ENCODE data around the gene CDH26.

The CDH26 gene

GRCh38 chr20:60052322-60052721 lies 94.1 kb downstream of the CDH26 start:
- Mint-ChIP-seq H3K27ac (no peak overlapping the region), H3K4me3 (no peak overlapping the region)

GRCh38 chr20:60053125-60053817 lies 95.0 kb downstream of the CDH26 start:
- H3K9me3 Mint-ChIP-seq, result no peaks in the 10 kb centered on the region
- peaks cover 30% of the 10 kb centered on the region for H3K27me3 Mint-ChIP-seq (ENCODE audit: low read depth, poor library complexity)
- no peaks in the 10 kb centered on the region for H3K36me3 Mint-ChIP-seq (ENCODE audit: low read depth)
- DNase-seq, result no peak
- no peak overlapping the region for H3K27ac Mint-ChIP-seq
- TF ChIP-seq CTCF (IDR thresholded peaks at IDR 0.05), result no peak
- peaks cover 13% of the 10 kb centered on the region for H3K4me1 Mint-ChIP-seq
- H3K4me3 Mint-ChIP-seq, result no peak overlapping the region

More at GRCh38 chr20:60052322-60052721, 94.1 kb downstream of the CDH26 start:
- no peak for DNase-seq
- no peaks in the 10 kb centered on the region for H3K9me3 Mint-ChIP-seq
- peaks cover 3% of the 10 kb centered on the region for H3K4me1 Mint-ChIP-seq
- no peaks in the 10 kb centered on the region for H3K36me3 Mint-ChIP-seq (ENCODE audit: low read depth)
- TF ChIP-seq CTCF (IDR thresholded peaks at IDR 0.05), result no peak
- peaks cover 32% of the 10 kb centered on the region for H3K27me3 Mint-ChIP-seq (ENCODE audit: low read depth, poor library complexity)

GRCh38 chr20:60053818-60054190 lies 95.6 kb downstream of the CDH26 start:
- Mint-ChIP-seq H3K9me3 (no peaks in the 10 kb centered on the region), H3K27me3 (ENCODE audit: low read depth, poor library complexity) (peaks cover 26% of the 10 kb centered on the region), H3K27ac (no peak overlapping the region), H3K36me3 (ENCODE audit: low read depth) (no peaks in the 10 kb centered on the region), H3K4me3 (no peak overlapping the region), H3K4me1 (peaks cover 18% of the 10 kb centered on the region)
- no peak for DNase-seq
- TF ChIP-seq CTCF (IDR thresholded peaks at IDR 0.05), result no peak

- Mint-ChIP-seq H3K27me3 (ENCODE audit: low read depth, poor library complexity) (peaks cover 25% of the 10 kb centered on the region), H3K4me3 (no peak overlapping the region), H3K4me1 (peaks cover 21% of the 10 kb centered on the region), H3K36me3 (ENCODE audit: low read depth) (no peaks in the 10 kb centered on the region), H3K9me3 (no peaks in the 10 kb centered on the region), H3K27ac (no peak overlapping the region)
- DNase-seq, result no peak
- no peak for TF ChIP-seq CTCF (IDR thresholded peaks at IDR 0.05)
Measured at GRCh38 chr20:60054716-60055634, 96.8 kb downstream of the CDH26 start.

GRCh38 chr20:60055740-60056139 lies 97.5 kb downstream of the CDH26 start:
- peaks cover 21% of the 10 kb centered on the region for H3K4me1 Mint-ChIP-seq
- H3K9me3 Mint-ChIP-seq, result no peaks in the 10 kb centered on the region
- no peak for TF ChIP-seq CTCF (IDR thresholded peaks at IDR 0.05)
- no peak overlapping the region for H3K4me3 Mint-ChIP-seq
- H3K36me3 Mint-ChIP-seq (ENCODE audit: low read depth), result no peaks in the 10 kb centered on the region
- no peak for DNase-seq
- peaks cover 28% of the 10 kb centered on the region for H3K27me3 Mint-ChIP-seq (ENCODE audit: low read depth, poor library complexity)
- H3K27ac Mint-ChIP-seq, result no peak overlapping the region
